Measurements from ENCODE around the gene RHBDD3.
"Not testable (repeated sequence)": the region's sequence is repeated elsewhere in the genome, so short reads cannot be mapped to it uniquely, and the experiment has no call there.

RHBDD3 gene

GRCh38 chr22:29224859-29225410, 42.8 kb downstream of the RHBDD3 start:
- H3K9ac ChIP-seq (ENCODE audit: low read length) = no peak overlapping the region

GRCh38 chr22:29224121-29224858, 43.5 kb downstream of the RHBDD3 start:
- Histone ChIP-seq H4K91ac (ENCODE audit: low read depth, low read length) (no peak overlapping the region), H3K4me1 (ENCODE audit: control insufficient read depth in 1 of 2, insufficient read depth in 2 of 2, low read length in 2 of 2) (no peaks in the 10 kb centered on the region), H3K9ac (ENCODE audit: low read length) (no peak overlapping the region), H2AK5ac (ENCODE audit: low read length) (no peak overlapping the region), H4K8ac (ENCODE audit: low read depth, low read length) (no peak overlapping the region), H3K27ac (ENCODE audit: low read depth, low read length) (no peak overlapping the region), H3K14ac (ENCODE audit: low read length) (no peak overlapping the region), H2BK120ac (ENCODE audit: insufficient read depth, low read length, poor library complexity) (no peak overlapping the region), H2AFZ (ENCODE audit: insufficient read depth, low read length, poor library complexity) (no peak overlapping the region), H3K4ac (ENCODE audit: low read depth, low read length) (no peak overlapping the region), H3K79me2 (ENCODE audit: control insufficient read depth, insufficient read depth, low read length, poor library complexity) (no peaks in the 10 kb centered on the region), H4K12ac (ENCODE audit: low read depth, low read length) (no peak overlapping the region), H3K18ac (ENCODE audit: low read length) (no peak overlapping the region), H2BK5ac (ENCODE audit: low read depth, low read length, poor library complexity) (no peak overlapping the region), H3K4me3 (ENCODE audit: low read depth, low read length) (no peak overlapping the region), H3K23ac (ENCODE audit: low read length) (no peak overlapping the region), H3K9me3 (ENCODE audit: insufficient read depth, low read depth, low read length) (no peaks in the 10 kb centered on the region), H3K79me1 (ENCODE audit: low read length) (no peaks in the 10 kb centered on the region), H3K27me3 (ENCODE audit: insufficient read depth, low read length) (no peaks in the 10 kb centered on the region), H2BK12ac (ENCODE audit: low read length) (no peak overlapping the region), H3K4me2 (ENCODE audit: low read length) (no peak overlapping the region), H3K36me3 (ENCODE audit: control insufficient read depth in 1 of 2, insufficient read depth in 2 of 2, low read length in 2 of 2) (no peaks in the 10 kb centered on the region)
- WGBS (ENCODE audit: extremely low coverage, insufficient coverage, insufficient read length) = no CpG with 5 or more reads among the region's 19 CpGs
- no peak for DNase-seq

More at GRCh38 chr22:29224859-29225410, 42.8 kb downstream of the RHBDD3 start:
- no peaks in the 10 kb centered on the region for H3K9me3 ChIP-seq (ENCODE audit: insufficient read depth, low read depth, low read length)
- H4K12ac ChIP-seq (ENCODE audit: low read depth, low read length) = no peak overlapping the region
- H2BK120ac ChIP-seq (ENCODE audit: insufficient read depth, low read length, poor library complexity) = no peak overlapping the region
- H3K4ac ChIP-seq (ENCODE audit: low read depth, low read length) = no peak overlapping the region
- no peak overlapping the region for H2BK12ac ChIP-seq (ENCODE audit: low read length)
- H3K4me1 ChIP-seq (ENCODE audit: control insufficient read depth in 1 of 2, insufficient read depth in 2 of 2, low read length in 2 of 2) = no peaks in the 10 kb centered on the region
- no CpG with 5 or more reads among the region's 7 CpGs for WGBS (ENCODE audit: extremely low coverage, insufficient coverage, insufficient read length)
- H3K4me3 ChIP-seq (ENCODE audit: low read depth, low read length) = no peak overlapping the region
- H4K8ac ChIP-seq (ENCODE audit: low read depth, low read length) = no peak overlapping the region
- H3K14ac ChIP-seq (ENCODE audit: low read length) = no peak overlapping the region
- no peak overlapping the region for H4K91ac ChIP-seq (ENCODE audit: low read depth, low read length)
- DNase-seq = no peak
- no peak overlapping the region for H3K27ac ChIP-seq (ENCODE audit: low read depth, low read length)
- no peaks in the 10 kb centered on the region for H3K79me1 ChIP-seq (ENCODE audit: low read length)
- no peak overlapping the region for H2AK5ac ChIP-seq (ENCODE audit: low read length)
- H3K79me2 ChIP-seq (ENCODE audit: control insufficient read depth, insufficient read depth, low read length, poor library complexity) = no peaks in the 10 kb centered on the region
- no peak overlapping the region for H2AFZ ChIP-seq (ENCODE audit: insufficient read depth, low read length, poor library complexity)
- no peak overlapping the region for H2BK5ac ChIP-seq (ENCODE audit: low read depth, low read length, poor library complexity)
- H3K23ac ChIP-seq (ENCODE audit: low read length) = no peak overlapping the region
- no peak overlapping the region for H3K18ac ChIP-seq (ENCODE audit: low read length)
- H3K27me3 ChIP-seq (ENCODE audit: insufficient read depth, low read length) = no peaks in the 10 kb centered on the region
- no peak overlapping the region for H3K4me2 ChIP-seq (ENCODE audit: low read length)
- H3K36me3 ChIP-seq (ENCODE audit: control insufficient read depth in 1 of 2, insufficient read depth in 2 of 2, low read length in 2 of 2) = no peaks in the 10 kb centered on the region

DNA sequence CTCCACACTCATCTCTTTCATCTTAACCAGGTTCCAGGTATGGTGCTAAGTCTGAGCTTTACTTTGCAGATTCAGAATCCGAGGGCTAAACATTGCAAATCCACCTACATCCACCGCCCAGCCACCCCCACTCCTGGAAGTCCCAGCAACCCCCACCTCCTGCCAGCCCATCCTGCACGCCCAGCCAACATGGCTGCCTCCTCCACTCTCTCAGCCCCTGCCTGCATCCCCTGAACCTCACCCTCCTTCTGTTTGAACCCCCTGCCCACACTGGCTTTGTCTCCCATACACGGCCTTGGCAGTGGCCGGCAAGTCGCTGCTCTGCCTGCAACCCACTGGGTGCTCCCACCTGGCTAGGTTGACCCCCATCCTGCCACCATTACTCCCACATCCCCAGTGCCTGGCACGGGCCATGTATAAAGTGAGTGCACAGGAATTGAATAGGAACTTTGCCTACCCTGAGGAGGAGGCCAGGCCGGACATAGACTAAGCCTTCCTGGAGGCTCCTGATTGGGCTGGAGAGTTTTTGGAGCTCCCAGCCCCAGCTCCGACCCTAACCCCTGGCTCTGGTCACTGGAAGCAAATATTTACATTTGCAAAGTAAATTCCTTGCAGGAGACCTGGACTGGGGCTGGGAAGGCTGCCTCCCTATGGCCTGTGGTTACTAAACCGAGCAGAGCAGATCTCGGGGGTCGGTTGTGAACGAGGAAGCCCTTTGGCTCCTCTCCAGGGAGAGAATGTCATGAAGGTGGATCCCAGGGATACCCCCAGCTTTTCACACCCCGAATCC, 47.7 kb downstream of the RHBDD3 start:
- Histone ChIP-seq H3K23ac (ENCODE audit: low read length) (no peak overlapping the region), H4K91ac (ENCODE audit: low read depth, low read length) (no peak overlapping the region), H3K9me3 (ENCODE audit: insufficient read depth, low read depth, low read length) (no peaks in the 10 kb centered on the region), H3K18ac (ENCODE audit: low read length) (no peak overlapping the region), H3K79me2 (ENCODE audit: control insufficient read depth, insufficient read depth, low read length, poor library complexity) (no peaks in the 10 kb centered on the region), H4K12ac (ENCODE audit: low read depth, low read length) (no peak overlapping the region), H4K8ac (ENCODE audit: low read depth, low read length) (no peak overlapping the region), H2BK12ac (ENCODE audit: low read length) (no peak overlapping the region), H3K79me1 (ENCODE audit: low read length) (no peaks in the 10 kb centered on the region), H2BK5ac (ENCODE audit: low read depth, low read length, poor library complexity) (no peak overlapping the region), H3K4me3 (ENCODE audit: low read depth, low read length) (no peak overlapping the region), H3K14ac (ENCODE audit: low read length) (no peak overlapping the region), H3K4me2 (ENCODE audit: low read length) (no peak overlapping the region), H3K4ac (ENCODE audit: low read depth, low read length) (no peak overlapping the region), H3K27me3 (ENCODE audit: insufficient read depth, low read length) (no peaks in the 10 kb centered on the region), H3K36me3 (ENCODE audit: control insufficient read depth in 1 of 2, insufficient read depth in 2 of 2, low read length in 2 of 2) (no peaks in the 10 kb centered on the region), H3K27ac (ENCODE audit: low read depth, low read length) (no peak overlapping the region), H3K4me1 (ENCODE audit: control insufficient read depth in 1 of 2, insufficient read depth in 2 of 2, low read length in 2 of 2) (no peaks in the 10 kb centered on the region), H2AFZ (ENCODE audit: insufficient read depth, low read length, poor library complexity) (no peak overlapping the region), H2AK5ac (ENCODE audit: low read length) (no peak overlapping the region), H3K9ac (ENCODE audit: low read length) (no peak overlapping the region), H2BK120ac (ENCODE audit: insufficient read depth, low read length, poor library complexity) (no peak overlapping the region)
- WGBS (ENCODE audit: extremely low coverage, insufficient coverage, insufficient read length) = no CpG with 5 or more reads among the region's 14 CpGs
- DNase-seq = no peak

GRCh38 chr22:29219409-29219782, 48.4 kb downstream of the RHBDD3 start:
- not testable (repeated sequence) for H3K4me2 ChIP-seq (ENCODE audit: low read length); H2BK5ac ChIP-seq (ENCODE audit: low read depth, low read length, poor library complexity)
- no CpG with 5 or more reads among the region's 2 CpGs for WGBS (ENCODE audit: extremely low coverage, insufficient coverage, insufficient read length)

More at GRCh38 chr22:29219409-29219782, 48.4 kb downstream of the RHBDD3 start:
- not testable (repeated sequence) for H4K8ac ChIP-seq (ENCODE audit: low read depth, low read length); H2BK120ac ChIP-seq (ENCODE audit: insufficient read depth, low read length, poor library complexity); H3K79me1 ChIP-seq (ENCODE audit: low read length); H3K27ac ChIP-seq (ENCODE audit: low read depth, low read length); H2AFZ ChIP-seq (ENCODE audit: insufficient read depth, low read length, poor library complexity); H3K14ac ChIP-seq (ENCODE audit: low read length); H3K4me3 ChIP-seq (ENCODE audit: low read depth, low read length); H3K36me3 ChIP-seq (ENCODE audit: control insufficient read depth in 1 of 2, insufficient read depth in 2 of 2, low read length in 2 of 2); H3K23ac ChIP-seq (ENCODE audit: low read length); H3K27me3 ChIP-seq (ENCODE audit: insufficient read depth, low read length); H3K4me1 ChIP-seq (ENCODE audit: control insufficient read depth in 1 of 2, insufficient read depth in 2 of 2, low read length in 2 of 2); H4K91ac ChIP-seq (ENCODE audit: low read depth, low read length); H3K9me3 ChIP-seq (ENCODE audit: insufficient read depth, low read depth, low read length); H3K9ac ChIP-seq (ENCODE audit: low read length); H3K18ac ChIP-seq (ENCODE audit: low read length); DNase-seq; H3K79me2 ChIP-seq (ENCODE audit: control insufficient read depth, insufficient read depth, low read length, poor library complexity); H4K12ac ChIP-seq (ENCODE audit: low read depth, low read length); H2AK5ac ChIP-seq (ENCODE audit: low read length); H2BK12ac ChIP-seq (ENCODE audit: low read length); H3K4ac ChIP-seq (ENCODE audit: low read depth, low read length)

Measured in trophoblast cell (in vitro differentiated cells and primary cell).